Left renal cortex interstitium (tissue), 4 donors: Measurements from ENCODE around the gene CCDC188. TPM values are rescaled to one million over a fixed set of nuclear protein-coding genes. Genes with fewer than 3 reads are reported as not detected.

ENCODE experiments used
- DNase-seq, 4 donors: peaks; one replicate each; pipeline ENCODE4 v3.0.0-alpha.2; 2013; ENCODE audit warnings: low read depth in 4 of 4, low spot score in 2 of 4, missing footprints in 1 of 4
- polyA plus RNA-seq, 4 donors: library from polyadenylated mRNA; unstranded; fragments of 120-200 nt; gene quantifications; one replicate each; pipeline ENCODE4 v1.2.1, GENCODE V29; 2013; ENCODE audit not compliant: insufficient read length in 4 of 4

CCDC188 gene
- polyA plus RNA-seq, 4 donors = 0.24 to 1.8 (median 0.96) TPM

GRCh38 chr22:20109411-20110358, 41.2 kb downstream of the CCDC188 start:
- no peak for DNase-seq

GRCh38 chr22:20108757-20109230, 42.1 kb downstream of the CCDC188 start:
- DNase-seq = no peak

GRCh38 chr22:20107951-20108756, 42.7 kb downstream of the CCDC188 start:
- no peak for DNase-seq

- no peak for DNase-seq
Observed at GRCh38 chr22:20107471-20107901, 43.4 kb downstream of the CCDC188 start.

GRCh38 chr22:20106849-20107237, 44.0 kb downstream of the CCDC188 start:
- no peak for DNase-seq

- DNase-seq = no peak
Observed at GRCh38 chr22:20106205-20106848, 44.5 kb downstream of the CCDC188 start.

GRCh38 chr22:20105456-20106204, 45.2 kb downstream of the CCDC188 start:
- DNase-seq = no peak

- DNase-seq = no peak
Observed at GRCh38 chr22:20102203-20102780, 48.6 kb downstream of the CCDC188 start.

- DNase-seq = no peak
Observed at GRCh38 chr22:20101638-20102037, 49.2 kb downstream of the CCDC188 start.

- DNase-seq = no peak
Observed at GRCh38 chr22:20099099-20099711, 51.6 kb downstream of the CCDC188 start.

Other genes starting within 250 kb of the CCDC188 start
- 100 to 1,000 TPM; 103 to 157 (median 124) TPM for gene COMT, start 209.3 kb downstream of the CCDC188 start, polyA plus RNA-seq
- gene TXNRD2, start 209.2 kb downstream of the CCDC188 start, polyA plus RNA-seq = 10 to 100 TPM; 23.0 to 35.8 (median 29.3) TPM
- 10 to 100 TPM; 18.3 to 33.5 (median 29.1) TPM for gene ARVCF, start 134.2 kb downstream of the CCDC188 start, polyA plus RNA-seq
- 10 to 100 TPM; 12.2 to 15.2 (median 12.8) TPM for gene TANGO2, start 129.9 kb downstream of the CCDC188 start, polyA plus RNA-seq
- gene DGCR8, start 70.8 kb downstream of the CCDC188 start, polyA plus RNA-seq = 10 to 100 TPM; 35.2 to 63.0 (median 50.3) TPM
- 100 to 1,000 TPM; 169 to 211 (median 180) TPM for gene RANBP1, start 35.0 kb downstream of the CCDC188 start, polyA plus RNA-seq
- 10 to 100 TPM; 40.2 to 65.5 (median 58.0) TPM for gene TRMT2A, start 33.8 kb downstream of the CCDC188 start, polyA plus RNA-seq
- gene ZDHHC8, start 19.3 kb downstream of the CCDC188 start, polyA plus RNA-seq = 10 to 100 TPM; 30.0 to 67.6 (median 49.2) TPM
- 10 to 100 TPM in 1 of 4 donors, 1 to 10 TPM in 3; 3.8 to 10.4 (median 7.1) TPM for gene RTN4R, start 117.3 kb upstream of the CCDC188 start, polyA plus RNA-seq
- 10 to 100 TPM; 50.6 to 74.4 (median 59.3) TPM for gene DGCR6L, start 169.0 kb upstream of the CCDC188 start, polyA plus RNA-seq
- gene ZNF74, start 243.1 kb upstream of the CCDC188 start, polyA plus RNA-seq = 10 to 100 TPM; 14.8 to 24.4 (median 20.4) TPM